Measurements from ENCODE around the gene LUC7L3. TPM values are rescaled to one million over a fixed set of nuclear protein-coding genes. Genes with fewer than 3 reads are reported as not detected.
A peak's percentile ranks its signal among the peaks of the same experiment; 100 is the strongest.

LUC7L3 gene
- total RNA-seq, 6 experiments from 2014 or later = 15.4 to 50.5 (median 31.0) TPM

- peaks cover 3 to 69% (median 30%) of the 10 kb centered on the region in 4 donors for H3K4me1 ChIP-seq
- WGBS (ENCODE audit: insufficient coverage, low coverage, low lambda C conversion rate, missing lambda C conversion rate) = 60% methylated on average over 1 of the region's 3 CpGs
- H3K9me3 ChIP-seq = no peaks in the 10 kb centered on the region
- H3K27ac ChIP-seq = peak overlapping the region in 2 of 3 donors; percentile 61 to 70
- H3K36me3 ChIP-seq = peaks cover 0 to 12% (median 5%) of the 10 kb centered on the region in 4 donors
- DNase-seq (peak in 1 of 3 donors; percentile 15), ATAC-seq (no peak)
- no peaks in the 10 kb centered on the region for H3K27me3 ChIP-seq
- TF ChIP-seq CTCF (IDR thresholded peaks at IDR 0.05) (no peak), POLR2A (IDR thresholded peaks at IDR 0.05) (no peak)
- intact Hi-C loops (cut with DNase I) = loop anchor here in 1 of 2 donors (5.0 kb wide), 1 partner anchor 46 kb away; no protein-coding TSS in a partner anchor
- H3K4me3 ChIP-seq = no peak overlapping the region
These were observed 36.5 kb upstream of the LUC7L3 start for GRCh38 chr17:50682938-50683337.

- no peaks in the 10 kb centered on the region for H3K27me3 ChIP-seq
- peak in 1 of 3 donors; percentile 55 for DNase-seq
- peaks cover 0 to 15% (median 3%) of the 10 kb centered on the region in 4 donors for H3K36me3 ChIP-seq
- peaks cover 3 to 68% (median 34%) of the 10 kb centered on the region in 4 donors for H3K4me1 ChIP-seq
- intact Hi-C loops (cut with DNase I) = loop anchor here in 1 of 2 donors (5.0 kb wide), 1 partner anchor 46 kb away; no protein-coding TSS in a partner anchor
- H3K4me3 ChIP-seq = no peak overlapping the region
- peak in 2 of 4 donors; percentile 1 to 2 for ATAC-seq
- H3K27ac ChIP-seq = peak overlapping the region; percentile 53 to 70 (median 61)
- no peak for TF ChIP-seq POLR2A (IDR thresholded peaks at IDR 0.05)
- no peak for TF ChIP-seq CTCF (IDR thresholded peaks at IDR 0.05)
- 93% methylated on average over 3 of the region's 28 CpGs for WGBS (ENCODE audit: insufficient coverage, low coverage, low lambda C conversion rate, missing lambda C conversion rate)
- H3K9me3 ChIP-seq = no peaks in the 10 kb centered on the region
These were observed 35.7 kb upstream of the LUC7L3 start for GRCh38 chr17:50683434-50684287.

- Histone ChIP-seq H3K4me3 (no peak overlapping the region), H3K9me3 (no peaks in the 10 kb centered on the region), H3K27ac (peak overlapping the region; percentile 53 to 70 (median 61)), H3K27me3 (no peaks in the 10 kb centered on the region), H3K4me1 (peaks cover 3 to 63% (median 37%) of the 10 kb centered on the region in 4 donors), H3K36me3 (peaks cover 0 to 12% (median 3%) of the 10 kb centered on the region in 4 donors)
- ATAC-seq (peak in 1 of 4 donors; percentile 27), DNase-seq (no peak)
- no peak for TF ChIP-seq CTCF (IDR thresholded peaks at IDR 0.05)
- no peak for TF ChIP-seq POLR2A (IDR thresholded peaks at IDR 0.05)
- 35% methylated on average over 5 of the region's 5 CpGs for WGBS (ENCODE audit: insufficient coverage, low coverage, low lambda C conversion rate, missing lambda C conversion rate)
- intact Hi-C loops (cut with DNase I) = loop anchor here in 1 of 2 donors (5.0 kb wide), 1 partner anchor 47 kb away; no protein-coding TSS in a partner anchor
These were observed 35.2 kb upstream of the LUC7L3 start for GRCh38 chr17:50684288-50684611.

- DNase-seq = peak; percentile 88 to 94 (median 92)
- H3K9me3 ChIP-seq = no peaks in the 10 kb centered on the region
- intact Hi-C loops (cut with DNase I) = loop anchor here in 1 of 2 donors (5.0 kb wide), 1 partner anchor 47 kb away; no protein-coding TSS in a partner anchor
- WGBS (ENCODE audit: insufficient coverage, low coverage, low lambda C conversion rate, missing lambda C conversion rate) = 14% methylated on average over 5 of the region's 15 CpGs
- no peaks in the 10 kb centered on the region for H3K27me3 ChIP-seq
- H3K36me3 ChIP-seq = peaks cover 0 to 7% (median under 1%) of the 10 kb centered on the region in 4 donors
- TF ChIP-seq POLR2A (IDR thresholded peaks at IDR 0.05) = peak; percentile 75
- TF ChIP-seq CTCF (IDR thresholded peaks at IDR 0.05) = no peak
- H3K4me1 ChIP-seq = peaks cover 3 to 67% (median 37%) of the 10 kb centered on the region in 4 donors
- H3K4me3 ChIP-seq = no peak overlapping the region
- peak; percentile 76 to 87 (median 84) for ATAC-seq
- H3K27ac ChIP-seq = peak overlapping the region; percentile 61 to 70 (median 61)
These were observed 34.6 kb upstream of the LUC7L3 start for GRCh38 chr17:50684612-50685333.

Data from right lobe of liver (tissue), 6 donors.